Endothelial cell of hepatic sinusoid (primary cell): ENCODE data around the gene COL12A1.

Experiments
- in situ Hi-C: cut with HindIII; loops from 2 replicates; pipeline ENCODE4 v1.10.0; 2017; ENCODE audit warnings: low sequenced_read_pairs

Gene COL12A1

DNA sequence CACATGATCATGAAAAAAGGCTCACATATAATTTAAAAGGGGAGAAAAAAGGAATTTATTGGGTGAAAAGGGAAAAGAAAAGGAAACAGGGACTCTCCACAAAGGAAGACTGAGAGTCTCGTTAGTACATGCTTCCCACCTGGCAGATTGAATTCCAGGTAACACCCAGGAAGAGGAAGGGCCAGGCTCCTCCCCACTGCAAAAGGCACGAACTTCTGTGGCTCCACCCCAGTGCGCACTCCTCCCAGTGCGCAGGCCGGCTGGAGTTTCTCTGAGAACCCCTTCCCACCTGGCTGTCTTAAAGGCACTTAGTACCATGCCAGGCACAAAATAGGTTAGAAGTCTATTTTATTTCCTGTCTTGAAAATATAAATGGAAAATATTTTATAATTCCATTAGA is 129.8 kb downstream of the COL12A1 start:
- in situ Hi-C loops, result no loop called here

DNA sequence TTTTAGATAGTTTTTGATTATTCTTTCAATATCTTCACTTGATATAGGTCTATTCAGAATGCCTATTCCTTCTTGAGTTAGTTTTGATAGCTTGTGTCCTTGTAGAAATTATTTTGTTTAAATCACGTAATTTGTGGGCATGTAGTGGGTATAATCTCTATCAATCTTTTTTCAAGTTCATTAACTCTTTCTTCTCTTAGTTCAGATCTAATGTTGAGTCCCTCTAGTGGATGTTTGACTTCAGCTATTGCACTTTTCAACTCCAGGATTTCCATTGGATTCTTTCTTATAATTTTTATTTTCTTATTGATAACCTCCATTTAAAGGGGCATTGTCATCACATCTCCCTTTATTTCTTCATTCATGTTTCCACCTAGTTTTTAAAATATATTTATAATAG is 135.6 kb downstream of the COL12A1 start:
- in situ Hi-C loops, result no loop called here

DNA sequence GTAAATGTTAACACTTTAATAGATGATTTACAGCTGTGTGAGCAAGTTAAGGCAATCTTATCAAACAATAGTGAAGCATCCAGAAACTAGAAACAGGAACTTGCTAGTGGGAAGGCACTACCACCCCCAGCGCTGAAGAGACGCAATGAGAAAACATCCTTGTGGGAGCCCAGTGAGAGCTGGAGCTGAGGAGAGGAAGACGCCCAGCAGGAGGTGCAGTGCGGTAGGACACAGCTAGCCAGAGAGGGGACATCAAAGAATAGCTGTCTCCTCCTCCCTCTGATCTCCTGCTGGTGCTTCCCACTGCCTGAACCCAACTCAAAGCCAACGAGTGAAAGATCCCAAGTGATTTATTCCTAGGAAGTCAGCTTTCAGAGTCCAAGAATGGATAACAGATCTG is 140.3 kb downstream of the COL12A1 start:
- in situ Hi-C loops, result no loop called here

DNA sequence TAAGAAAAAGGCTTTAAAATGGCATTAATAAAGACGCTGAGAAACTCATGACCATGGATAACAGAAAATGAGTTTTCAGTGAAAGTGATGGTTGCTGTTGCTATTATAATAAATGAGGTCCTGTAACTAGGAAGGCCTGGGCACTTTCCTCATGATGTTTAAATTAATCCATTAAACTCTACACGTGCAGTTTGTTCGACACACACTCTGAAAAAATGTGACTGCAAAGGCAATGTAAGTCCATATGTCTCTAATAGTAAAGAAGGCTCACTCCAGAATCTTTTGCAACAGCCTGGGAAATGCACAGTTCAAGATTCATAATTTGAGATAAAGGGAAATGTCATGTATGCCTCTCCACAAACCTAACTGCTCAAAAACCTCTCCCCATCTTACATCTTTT is 153.4 kb downstream of the COL12A1 start:
- in situ Hi-C loops, result no loop called here

DNA sequence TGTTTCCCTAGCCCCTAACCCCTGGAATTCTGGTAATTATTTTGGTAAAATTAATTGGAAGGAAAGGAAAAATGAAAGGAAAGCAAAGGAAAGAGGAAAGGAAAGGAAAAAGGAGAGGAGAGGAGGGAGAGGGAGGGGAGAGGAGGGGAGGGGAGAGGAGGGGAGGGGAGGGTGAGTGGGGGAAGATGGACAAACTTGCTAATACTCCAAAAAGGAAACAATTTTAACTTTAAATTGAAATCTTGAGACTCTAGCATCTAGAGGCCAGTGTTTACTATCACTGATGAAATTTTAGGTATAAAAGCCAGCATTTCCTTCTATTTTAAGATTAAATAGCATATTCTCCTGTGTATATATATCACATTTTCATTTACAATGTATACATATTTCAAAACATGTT is 156.5 kb downstream of the COL12A1 start:
- in situ Hi-C loops, result no loop called here

DNA sequence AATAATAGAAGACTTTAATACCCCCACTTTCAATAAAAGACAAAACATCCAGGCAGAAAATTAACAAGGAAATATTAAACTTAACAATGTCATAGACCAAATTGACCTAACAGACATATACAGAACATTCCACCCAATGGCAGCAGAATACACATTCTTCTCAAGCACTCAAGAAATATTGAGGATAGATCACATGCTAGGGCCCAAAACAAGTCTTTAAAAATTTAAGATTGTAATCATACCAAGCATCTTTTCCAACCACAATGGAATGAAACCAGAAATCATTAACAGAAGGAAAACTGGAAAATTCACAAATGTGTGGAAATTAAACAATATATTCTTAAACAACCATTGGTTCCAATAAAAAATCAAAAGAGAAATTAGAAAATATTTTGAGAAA is 161.0 kb downstream of the COL12A1 start:
- in situ Hi-C loops, result loop anchor here (5.0 kb wide), 1 partner anchor 47 kb away; no protein-coding TSS in a partner anchor

DNA sequence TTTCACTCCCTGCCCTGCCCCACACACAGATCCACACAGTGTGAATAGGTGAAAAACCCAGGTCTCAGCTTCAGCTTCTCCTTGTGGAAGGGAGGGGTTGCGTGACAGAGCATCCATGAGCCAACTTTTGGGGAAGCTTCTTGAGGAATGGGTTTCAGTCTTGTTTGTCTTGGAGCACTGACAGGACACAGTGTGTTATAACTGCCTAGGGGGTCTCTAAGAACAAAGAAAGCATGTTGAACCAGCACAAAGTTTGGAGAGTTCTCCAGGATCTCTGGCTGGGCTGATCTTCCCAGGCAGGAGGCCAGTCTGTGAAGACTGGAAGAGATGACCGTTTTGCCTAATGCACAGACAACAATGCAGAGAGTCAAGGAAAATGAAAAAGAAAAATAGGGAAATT is 164.5 kb downstream of the COL12A1 start:
- in situ Hi-C loops, result loop anchor here (5.0 kb wide), 1 partner anchor 51 kb away; no protein-coding TSS in a partner anchor
